ENCODE results near the gene DDX3Y.
A peak's percentile ranks its signal among the peaks of the same experiment; 100 is the strongest.

The DDX3Y gene

DNA sequence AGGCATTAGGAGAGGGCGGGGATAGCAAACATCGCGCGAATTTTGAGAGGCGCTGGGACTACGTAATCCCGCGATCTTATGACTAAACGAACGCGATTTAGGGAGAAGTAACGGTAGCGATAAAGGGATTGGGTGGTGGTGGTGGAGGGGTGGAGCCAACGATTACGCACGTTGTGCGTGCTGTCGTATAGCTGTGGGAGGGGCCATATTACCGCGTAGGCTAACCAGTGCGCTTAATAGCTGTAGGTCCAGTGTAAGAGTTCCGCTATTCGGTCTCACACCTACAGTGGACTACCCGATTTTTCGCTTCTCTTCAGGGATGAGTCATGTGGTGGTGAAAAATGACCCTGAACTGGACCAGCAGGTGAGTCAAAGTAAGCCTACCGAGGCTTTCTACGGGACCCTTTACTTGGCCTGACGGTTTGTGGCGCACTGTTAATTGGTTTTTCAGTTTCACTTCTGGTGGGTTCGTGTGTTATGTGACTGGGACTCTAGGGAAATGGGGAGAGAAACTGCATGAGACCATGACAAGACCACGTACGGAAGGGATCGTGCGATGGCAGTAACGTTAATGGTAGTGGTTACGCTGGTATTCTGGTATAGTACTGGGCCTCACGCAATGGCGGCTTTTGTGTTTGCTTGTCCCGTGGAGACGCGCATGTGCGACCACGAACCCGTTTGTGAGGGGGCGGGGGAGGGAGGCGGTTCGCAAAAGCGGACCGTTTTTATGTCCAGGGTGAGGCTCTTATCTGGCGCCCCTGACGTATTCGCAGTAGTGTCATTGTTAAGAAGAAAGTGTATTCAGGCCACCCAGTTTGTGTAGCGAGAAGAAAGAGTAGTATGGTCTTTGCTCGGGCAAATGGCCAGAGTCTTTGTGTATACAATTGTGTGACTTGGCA is at the start of gene DDX3Y:
TSS of gene DDX3Y (plus strand) at position 251 of the 899 bp plus-strand sequence. CDS start at position 320, 69 bp downstream.
- DNase-seq: peak; percentile 94

DNA sequence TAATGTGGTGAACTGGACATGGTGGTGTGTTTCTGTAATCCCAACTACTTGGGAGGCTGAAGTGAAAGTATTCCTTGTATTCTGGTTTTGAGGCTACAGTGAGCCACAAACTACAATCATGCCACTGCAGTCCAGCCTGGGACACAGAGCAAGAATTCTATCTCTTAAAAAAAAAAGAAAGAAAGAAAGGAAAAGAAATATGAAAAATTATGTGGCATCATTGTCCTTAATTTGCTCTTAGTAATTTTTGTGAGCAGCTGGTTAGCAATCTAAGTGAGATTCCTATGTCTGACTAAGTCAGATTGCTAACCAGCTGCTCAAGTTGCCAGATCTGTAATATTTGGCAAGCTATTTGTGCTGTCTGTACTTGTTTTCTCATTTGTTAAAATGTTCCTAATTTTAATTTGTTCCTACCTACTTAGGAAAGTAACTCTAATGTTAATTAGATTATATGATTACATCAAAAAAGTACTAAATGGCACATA is 48.8 kb upstream of the DDX3Y start:
- DNase-seq: no peak

DNA sequence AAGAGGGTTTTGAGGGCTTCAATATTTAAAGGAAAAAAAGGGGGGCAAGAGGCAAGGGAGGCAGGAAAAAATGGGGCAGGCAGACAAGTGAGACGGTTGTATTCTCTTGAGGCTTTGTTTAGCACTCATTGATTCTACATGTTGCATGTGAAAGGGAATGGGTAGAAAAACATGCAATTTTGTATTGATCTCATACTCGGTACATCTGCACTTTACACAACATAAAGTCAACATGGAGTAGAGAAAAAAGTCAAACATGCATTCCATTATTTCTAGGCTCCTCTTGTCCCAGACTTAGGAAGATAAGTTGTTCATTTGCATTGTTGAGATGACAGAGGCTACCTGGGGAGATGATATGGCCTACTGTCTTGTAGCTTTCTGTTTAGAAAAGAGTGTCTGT is 36.7 kb upstream of the DDX3Y start:
- DNase-seq: no peak

DNA sequence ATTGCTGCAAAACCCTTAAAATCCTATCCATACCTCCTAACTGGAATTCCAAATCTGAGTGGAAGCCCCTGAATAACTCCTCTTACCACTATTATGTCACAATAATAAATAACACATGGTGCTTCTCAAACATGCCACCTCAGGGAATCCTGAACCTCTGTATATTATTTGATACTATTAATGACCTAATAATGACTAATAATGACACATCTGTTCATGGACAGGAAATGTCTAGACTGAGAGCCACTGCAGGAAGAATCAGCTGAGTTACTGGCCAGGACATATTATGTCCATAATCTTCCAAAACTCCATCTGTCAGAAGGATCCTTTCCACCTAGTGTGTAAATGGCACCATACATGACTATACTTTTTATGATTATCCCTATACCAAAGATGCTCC is 7.7 kb upstream of the DDX3Y start:
- no peak for DNase-seq

- DNase-seq: no peak
These were observed 6.1 kb upstream of the DDX3Y start for GRCh38 chrY:12898604-12899003.

DNA sequence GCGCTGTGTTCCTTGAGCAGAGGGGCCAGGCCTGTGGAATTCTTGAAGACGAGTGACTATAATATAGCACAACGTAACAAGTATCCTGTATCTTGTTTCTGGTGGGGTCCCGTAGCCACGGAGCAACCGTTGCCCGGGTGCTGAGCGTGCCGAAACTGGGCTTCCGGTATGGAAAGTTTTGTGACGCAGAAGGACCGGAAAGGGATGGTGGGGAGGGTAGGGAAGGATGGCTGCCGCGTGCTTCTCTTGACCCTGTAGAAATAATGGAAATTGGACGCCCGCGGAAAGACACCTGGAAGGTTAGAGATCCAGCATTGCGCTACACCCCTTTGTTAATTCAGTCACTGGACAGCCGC is 827 bp downstream of the DDX3Y start:
- peak; percentile 83 for DNase-seq

- no peak for DNase-seq
These were observed 1.2 kb downstream of the DDX3Y start for GRCh38 chrY:12905895-12906294.

- DNase-seq: no peak
These were observed 8.9 kb downstream of the DDX3Y start for GRCh38 chrY:12913541-12913940.

DNA sequence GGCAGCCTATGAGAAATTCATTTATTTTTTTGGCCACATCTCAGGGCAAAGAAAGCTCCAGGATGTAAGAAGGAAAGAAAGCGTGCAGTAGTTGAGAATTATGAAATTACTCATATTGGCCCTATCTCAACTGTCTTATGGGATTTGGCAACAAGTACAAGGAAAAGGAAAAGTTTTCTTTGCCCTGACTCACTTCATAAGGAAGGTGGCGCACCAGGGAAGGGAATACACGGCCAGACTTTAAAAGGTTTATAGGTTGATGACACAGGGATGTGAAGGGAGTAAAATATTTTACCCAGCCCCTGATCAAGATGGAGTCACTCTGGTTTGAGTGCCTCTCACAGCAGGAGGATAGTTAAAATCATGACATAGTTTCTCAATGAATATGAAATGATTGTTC is 23.4 kb downstream of the DDX3Y start:
- no peak for DNase-seq

DNA sequence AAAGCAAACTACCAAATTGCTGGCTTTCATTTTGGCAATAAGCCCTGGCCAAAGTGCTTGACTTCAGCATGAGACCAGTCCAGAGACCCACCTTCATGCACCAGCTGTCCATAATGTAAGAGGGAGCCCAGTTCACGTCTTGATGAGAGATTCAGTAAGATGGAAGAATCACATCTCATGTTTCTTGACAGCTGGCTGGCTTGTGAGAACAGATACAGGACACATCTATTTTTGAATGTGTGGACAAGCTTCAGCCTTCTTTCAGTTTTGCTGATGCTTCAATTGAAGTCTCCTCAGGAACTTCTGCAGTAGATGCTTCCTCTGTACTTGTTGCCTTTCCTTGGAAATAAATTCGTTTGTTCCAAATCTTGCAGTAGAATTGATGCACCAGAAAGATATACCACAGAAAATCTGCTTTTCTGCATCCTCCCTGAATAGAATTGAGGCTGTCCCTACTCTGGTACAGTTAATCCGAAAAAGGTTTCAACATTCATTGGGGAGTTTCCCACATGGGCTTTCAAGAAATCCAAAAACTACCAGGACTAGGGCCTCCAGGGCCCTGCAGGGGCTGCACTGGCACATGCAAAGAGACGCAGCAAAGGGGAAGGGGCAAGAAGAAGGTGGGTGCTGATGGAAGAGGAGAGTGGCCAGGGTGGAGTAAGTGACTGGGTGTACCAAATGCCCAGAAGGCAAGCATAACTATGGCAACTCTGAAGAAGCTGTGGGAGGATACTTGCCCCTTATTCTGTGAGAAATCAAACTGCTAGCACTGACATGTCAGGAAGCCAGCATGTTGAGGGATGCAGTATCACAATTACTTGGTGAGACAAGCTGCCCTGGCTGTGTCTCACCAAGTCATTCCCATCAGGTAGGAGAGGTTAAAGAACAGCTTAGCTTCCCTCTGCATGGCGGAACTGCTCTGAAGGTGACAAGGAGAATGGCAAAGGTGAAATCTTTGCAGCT is 37.3 kb downstream of the DDX3Y start:
- DNase-seq: no peak
